Smooth muscle cell (in vitro differentiated cells): ENCODE data around the gene ARL4A. TPM values are rescaled to one million over a fixed set of nuclear protein-coding genes. Genes with fewer than 3 reads are reported as not detected.

Source experiments
- DNase-seq: peaks from one replicate; lab custom pipeline; 2025; ENCODE audit not compliant: unreplicated experiment; lab: John Stamatoyannopoulos, UW
- H2AFZ ChIP-seq: fragments of 200-600 bp; sonication (generic); 2 replicates; pipeline ENCODE4 v1.6.0; 2016; ENCODE audit warnings: antibody characterized with exemption, low read depth, mild to moderate bottlenecking
- H3F3A ChIP-seq: fragments of 200-600 bp; sonication (generic); 2 replicates; pipeline ENCODE4 v1.6.0; 2017; ENCODE audit warnings: antibody characterized with exemption, low read depth
- H3K27ac ChIP-seq: fragments of 200-600 bp; sonication (generic); 2 replicates; pipeline ENCODE4 v1.5.1; 2016; ENCODE audit warnings: low read depth, mild to moderate bottlenecking
- H3K27me3 ChIP-seq: fragments of 200-600 bp; sonication (generic); 2 replicates; pipeline ENCODE4 v1.6.1; 2016; ENCODE audit warnings: low read depth, mild to moderate bottlenecking
- H3K36me3 ChIP-seq: fragments of 200-600 bp; sonication (generic); 2 replicates; pipeline ENCODE4 v1.5.1; 2016; ENCODE audit warnings: low read depth
- H3K4me1 ChIP-seq: fragments of 200-600 bp; sonication (generic); 2 replicates; pipeline ENCODE4 v1.5.1; 2016; ENCODE audit warnings: low read depth
- H3K4me2 ChIP-seq: fragments of 200-600 bp; sonication (generic); 2 replicates; pipeline ENCODE4 v1.6.0; 2016; ENCODE audit warnings: mild to moderate bottlenecking
- H3K4me3 ChIP-seq: fragments of 200-600 bp; sonication (generic); 2 replicates; pipeline ENCODE4 v1.5.1; 2016; ENCODE audit warnings: mild to moderate bottlenecking
- H3K79me2 ChIP-seq: fragments of 200-600 bp; sonication (generic); 2 replicates; pipeline ENCODE4 v1.6.0; 2016; ENCODE audit warnings: low read depth, mild to moderate bottlenecking
- H3K9ac ChIP-seq: fragments of 200-600 bp; sonication (generic); 2 replicates; pipeline ENCODE4 v1.6.0; 2016; ENCODE audit warnings: low read depth
- H3K9me3 ChIP-seq: fragments of 200-600 bp; sonication (generic); replicated peaks from 2 replicates; pipeline ENCODE4 v1.5.1; 2016; ENCODE audit warnings: low read depth
- H4K20me1 ChIP-seq: fragments of 200-600 bp; sonication (generic); 2 replicates; pipeline ENCODE4 v1.6.0; 2016; ENCODE audit warnings: low read depth
- WGBS: methylation state at CpG from one replicate; pipeline ENCODE4 v1.1.7; 2016; ENCODE audit warnings: low lambda C conversion rate; 5-methylcytosine and 5-hydroxymethylcytosine counted together
- polyA plus RNA-seq: library from polyadenylated mRNA; unstranded; fragments of >200 nt; fragmentation: Nextera tagmentation; extraction: Ambion mirVana; gene quantifications from 2 replicates; pipeline ENCODE4 v1.2.1, GENCODE V29; 2016
- total RNA-seq: library from RNA; depleted of rRNA; stranded (reverse); fragments of >200 nt; gene quantifications from 2 replicates; pipeline ENCODE4 v1.2.3, GENCODE V29; 2014
- TF ChIP-seq, protein P1 (sequence below): fragments of 200-600 bp; sonication (generic); IDR thresholded peaks from 2 replicates; pipeline ENCODE4 v1.5.1; 2017; ENCODE audit warnings: borderline replicate concordance, mild to moderate bottlenecking, antibody characterized with exemption; ENCODE audit not compliant: insufficient read depth, poor library complexity, severe bottlenecking

ARL4A gene, protein sequence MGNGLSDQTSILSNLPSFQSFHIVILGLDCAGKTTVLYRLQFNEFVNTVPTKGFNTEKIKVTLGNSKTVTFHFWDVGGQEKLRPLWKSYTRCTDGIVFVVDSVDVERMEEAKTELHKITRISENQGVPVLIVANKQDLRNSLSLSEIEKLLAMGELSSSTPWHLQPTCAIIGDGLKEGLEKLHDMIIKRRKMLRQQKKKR
- total RNA-seq (86.6 and 112 TPM in 2 replicates), polyA plus RNA-seq (97.3 and 113 TPM in 2 replicates)

DNA sequence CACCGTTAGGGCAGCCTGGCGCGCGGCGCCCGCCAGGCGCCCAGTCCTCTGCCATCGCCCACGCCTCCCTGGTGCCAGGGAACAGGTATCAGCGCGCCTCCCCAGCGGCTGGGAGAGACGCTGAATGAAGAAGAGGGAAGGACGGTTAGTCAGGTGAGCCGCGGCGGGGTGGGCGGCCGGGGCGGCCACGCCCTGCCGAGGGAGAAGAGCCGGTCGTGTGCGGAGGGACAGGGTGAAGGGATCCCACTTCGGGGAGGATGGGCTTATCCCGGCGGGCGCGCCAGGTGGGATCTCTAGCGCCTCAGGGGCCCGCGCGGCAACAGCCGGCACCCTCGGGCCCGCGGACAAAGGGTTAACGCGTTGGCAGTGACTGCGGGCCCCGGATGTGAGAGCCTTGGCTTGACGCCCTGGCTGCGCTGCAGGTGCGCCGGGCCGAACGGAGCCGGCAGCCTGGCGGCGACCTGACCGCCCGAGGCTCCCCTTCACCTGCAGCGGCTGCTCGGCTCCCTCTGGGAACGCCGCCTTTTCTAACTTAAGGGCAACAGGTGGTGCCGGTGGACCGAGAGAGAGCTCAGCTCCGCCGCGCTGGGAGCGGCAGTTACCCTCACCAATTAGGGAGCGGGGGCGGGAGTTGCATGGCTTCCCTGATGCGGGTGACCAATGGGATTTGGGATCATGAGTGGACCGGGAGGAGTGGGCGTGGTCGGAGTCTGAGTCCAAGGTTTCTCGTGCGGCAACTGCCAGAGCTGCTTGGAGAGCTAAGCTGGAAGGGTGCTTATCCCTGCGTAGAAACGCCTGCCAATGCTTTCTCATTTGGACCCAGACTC lies at the start of gene ARL4A:
Gene ARL4A (plus strand): TSS at position 743 of the 827 bp plus-strand sequence. CDS start 622 bp downstream, outside the sequence.
- Histone ChIP-seq H3K27ac (peak within 1 kb of the TSS; percentile 90), H3F3A (peaks cover 7% of the 10 kb centered on the region), H3K4me1 (peaks cover 17% of the 10 kb centered on the region), H3K79me2 (peaks cover 45% of the 10 kb centered on the region), H2AFZ (peak within 1 kb of the TSS; percentile 92), H3K9ac (peak within 1 kb of the TSS; percentile 98), H3K36me3 (no peaks in the 10 kb centered on the region), H3K4me2 (peak within 1 kb of the TSS; percentile 94), H4K20me1 (peaks cover 42% of the 10 kb centered on the region), H3K27me3 (no peaks in the 10 kb centered on the region), H3K9me3 (no peaks in the 10 kb centered on the region), H3K4me3 (peak within 1 kb of the TSS; percentile 78)
- peak; percentile 92 for DNase-seq
- 1% methylated on average over 71 of the region's 73 CpGs for WGBS
- TF ChIP-seq, protein P1, sequence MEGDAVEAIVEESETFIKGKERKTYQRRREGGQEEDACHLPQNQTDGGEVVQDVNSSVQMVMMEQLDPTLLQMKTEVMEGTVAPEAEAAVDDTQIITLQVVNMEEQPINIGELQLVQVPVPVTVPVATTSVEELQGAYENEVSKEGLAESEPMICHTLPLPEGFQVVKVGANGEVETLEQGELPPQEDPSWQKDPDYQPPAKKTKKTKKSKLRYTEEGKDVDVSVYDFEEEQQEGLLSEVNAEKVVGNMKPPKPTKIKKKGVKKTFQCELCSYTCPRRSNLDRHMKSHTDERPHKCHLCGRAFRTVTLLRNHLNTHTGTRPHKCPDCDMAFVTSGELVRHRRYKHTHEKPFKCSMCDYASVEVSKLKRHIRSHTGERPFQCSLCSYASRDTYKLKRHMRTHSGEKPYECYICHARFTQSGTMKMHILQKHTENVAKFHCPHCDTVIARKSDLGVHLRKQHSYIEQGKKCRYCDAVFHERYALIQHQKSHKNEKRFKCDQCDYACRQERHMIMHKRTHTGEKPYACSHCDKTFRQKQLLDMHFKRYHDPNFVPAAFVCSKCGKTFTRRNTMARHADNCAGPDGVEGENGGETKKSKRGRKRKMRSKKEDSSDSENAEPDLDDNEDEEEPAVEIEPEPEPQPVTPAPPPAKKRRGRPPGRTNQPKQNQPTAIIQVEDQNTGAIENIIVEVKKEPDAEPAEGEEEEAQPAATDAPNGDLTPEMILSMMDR = no peak

DNA sequence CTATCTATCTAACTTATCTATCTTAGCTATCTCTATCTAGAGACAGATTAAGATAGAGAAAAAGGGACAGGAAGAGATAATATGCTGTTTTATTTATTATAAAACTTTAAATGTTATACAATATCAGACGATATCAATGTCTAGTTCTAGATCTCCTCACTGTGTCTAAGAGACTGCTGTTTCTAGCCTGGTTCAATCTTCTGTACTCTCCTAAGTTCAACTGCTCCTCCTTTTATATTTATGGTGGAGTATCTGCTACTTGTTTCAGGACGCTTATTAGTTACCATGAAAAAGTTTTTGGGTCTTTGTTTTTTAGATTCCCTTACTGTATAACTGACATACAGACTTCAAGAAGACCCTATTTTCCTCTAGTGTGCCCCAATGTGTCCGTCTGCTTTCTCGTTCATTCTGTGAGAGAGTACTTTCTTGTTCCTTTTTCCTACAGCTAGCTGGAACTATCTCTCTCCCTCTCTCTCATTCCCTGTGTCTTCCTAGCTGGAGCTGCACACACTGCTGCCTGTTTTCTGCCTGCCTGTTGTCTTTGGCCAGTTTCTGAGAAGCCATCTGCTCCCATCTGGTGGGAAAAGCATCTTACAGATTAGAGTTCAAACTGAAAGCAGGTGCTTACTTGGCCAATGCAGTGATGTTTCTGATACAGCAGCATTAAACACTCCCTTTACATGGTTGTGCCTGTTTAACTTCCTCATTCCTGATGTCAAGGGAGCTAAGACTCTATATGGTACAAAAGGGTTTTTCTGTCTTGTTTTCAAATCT lies 49.4 kb upstream of the ARL4A start:
- Histone ChIP-seq H2AFZ (peak overlapping the region; percentile 68), H3K9ac (no peak overlapping the region), H3K79me2 (no peaks in the 10 kb centered on the region), H3K27me3 (no peaks in the 10 kb centered on the region), H3F3A (no peaks in the 10 kb centered on the region), H3K36me3 (no peaks in the 10 kb centered on the region), H3K9me3 (no peaks in the 10 kb centered on the region), H3K4me1 (no peaks in the 10 kb centered on the region), H4K20me1 (no peaks in the 10 kb centered on the region), H3K27ac (no peak overlapping the region), H3K4me2 (no peak overlapping the region), H3K4me3 (no peak overlapping the region)
- WGBS = 65% methylated on average over 4 of the region's 4 CpGs
- TF ChIP-seq, protein P1 = no peak
- DNase-seq = no peak

DNA sequence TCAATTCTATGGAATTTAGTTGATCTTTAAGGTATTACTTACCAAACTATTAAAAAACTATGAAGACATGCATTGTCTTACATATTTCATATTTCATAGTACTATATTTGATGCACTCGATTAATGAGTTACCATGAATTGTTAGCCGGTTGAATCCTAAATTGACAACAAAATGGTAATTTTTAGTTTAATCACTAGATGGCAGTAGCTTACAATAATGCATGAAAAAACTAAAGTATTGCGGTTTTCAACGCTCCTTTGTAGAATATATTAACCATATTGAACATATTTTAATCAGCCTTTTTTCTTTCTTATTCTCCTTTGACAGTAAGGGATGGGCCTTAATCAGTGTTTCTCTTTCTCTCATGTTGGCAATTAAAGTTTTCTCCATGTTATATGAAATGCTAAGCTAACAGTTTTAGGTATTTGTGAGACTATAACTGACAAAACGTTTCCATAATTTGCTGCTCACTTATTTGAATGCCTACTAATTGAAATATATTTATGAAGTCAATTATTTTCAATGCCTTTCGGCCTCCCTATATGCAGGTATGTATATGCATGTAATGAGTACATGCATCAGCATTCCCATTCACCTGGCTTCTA lies 48.5 kb upstream of the ARL4A start:
- 29% methylated on average over 6 of the region's 6 CpGs for WGBS
- no peak for DNase-seq
- no peaks in the 10 kb centered on the region for H3F3A ChIP-seq

More for the DNA sequence above, 48.5 kb upstream of the ARL4A start:
- no peaks in the 10 kb centered on the region for H4K20me1 ChIP-seq
- no peak overlapping the region for H2AFZ ChIP-seq
- no peaks in the 10 kb centered on the region for H3K9me3 ChIP-seq
- peak overlapping the region; percentile 66 for H3K4me2 ChIP-seq
- H3K4me1 ChIP-seq = no peaks in the 10 kb centered on the region
- H3K79me2 ChIP-seq = no peaks in the 10 kb centered on the region
- no peak overlapping the region for H3K4me3 ChIP-seq
- no peak overlapping the region for H3K9ac ChIP-seq
- H3K36me3 ChIP-seq = no peaks in the 10 kb centered on the region
- no peaks in the 10 kb centered on the region for H3K27me3 ChIP-seq
- TF ChIP-seq, protein P1 = peak; percentile 76
- no peak overlapping the region for H3K27ac ChIP-seq
